HepG2 (cell line): Measurements from ENCODE around the gene KRTAP5-4. TPM values are rescaled to one million over a fixed set of nuclear protein-coding genes. Genes with fewer than 3 reads are reported as not detected.

Experiments
- AKAP8 ChIP-seq: sonication (generic); formaldehyde crosslinking; IDR thresholded peaks from 2 replicates; pipeline ENCODE4 v1.5.1; 2020; ENCODE audit warnings: mild to moderate bottlenecking, missing genetic modification reagents
- ATF7-NPFF ChIP-seq: sonication (generic); formaldehyde crosslinking; IDR thresholded peaks from 2 replicates; pipeline ENCODE4 v1.8.1; 2023; ENCODE audit warnings: mild to moderate bottlenecking, low read depth, missing genetic modification reagents, moderate library complexity
- CBX2 ChIP-seq, 2 experiments: fragments of 200-600 bp in 1 of 2; sonication (generic); formaldehyde crosslinking in 1 of 2; IDR thresholded peaks; 2 replicates each; pipeline versions ENCODE4 v1.7.0 to v1.8.1; 2018 to 2022; ENCODE audit warnings: low read depth in 2 of 2, low read length in 1 of 2, mild to moderate bottlenecking in 1 of 2, missing genetic modification reagents in 1 of 2
- EHMT2 ChIP-seq: fragments of 200-600 bp; sonication (generic); IDR thresholded peaks from 2 replicates; pipeline ENCODE4 v1.7.0; 2017; ENCODE audit warnings: antibody characterized with exemption, low read depth, low read length, borderline replicate concordance
- JUN ChIP-seq: sonication (generic); formaldehyde crosslinking; IDR thresholded peaks from 2 replicates; pipeline ENCODE4 v1.4.0; 2020; ENCODE audit warnings: mild to moderate bottlenecking, missing genetic modification reagents
- LCORL ChIP-seq, 2 experiments: fragments of 450-650 bp in 1 of 2; sonication (generic) in 1 of 2; formaldehyde crosslinking in 1 of 2; IDR thresholded peaks; 2 replicates each; pipeline versions ENCODE4 v1.5.0 to v1.6.1; 2017 to 2020; ENCODE audit warnings: antibody characterized with exemption in 1 of 2, missing genetic modification reagents in 1 of 2
- PCBP1 ChIP-seq: fragments of 200-400 bp; formaldehyde crosslinking; IDR thresholded peaks from 2 replicates; pipeline ENCODE4 v1.6.1; 2017; ENCODE audit warnings: mild to moderate bottlenecking, low read depth, low read length, borderline replicate concordance
- PCBP2 ChIP-seq: fragments of 200-400 bp; formaldehyde crosslinking; optimal IDR thresholded peaks from 2 replicates; pipeline ENCODE3; 2018; ENCODE audit warnings: low read length, low read depth; ENCODE audit not compliant: poor library complexity, severe bottlenecking
- POLR2AphosphoS2 ChIP-seq: IDR thresholded peaks from 2 replicates; pipeline ENCODE4 v1.6.1; 2011; ENCODE audit warnings: low read depth, low read length, improper control_type of control experiment
- POLR2G ChIP-seq: fragments of 200-400 bp; formaldehyde crosslinking; IDR thresholded peaks from 2 replicates; pipeline ENCODE4 v1.6.1; 2018; ENCODE audit warnings: mild to moderate bottlenecking, low read depth, low read length, moderate library complexity
- RBAK ChIP-seq: sonication (generic); formaldehyde crosslinking; IDR thresholded peaks from 2 replicates; pipeline ENCODE4 v1.5.1; 2020; ENCODE audit warnings: mild to moderate bottlenecking, missing genetic modification reagents
- RELA ChIP-seq: sonication (generic); formaldehyde crosslinking; IDR thresholded peaks from 2 replicates; pipeline ENCODE4 v1.4.0; 2020; ENCODE audit warnings: missing genetic modification reagents
- SIN3A ChIP-seq: IDR thresholded peaks from 2 replicates; pipeline ENCODE4 v1.6.1; 2011; ENCODE audit warnings: low read depth, mild to moderate bottlenecking, control low read depth, low read length, borderline replicate concordance
- YEATS2 ChIP-seq: sonication (generic); formaldehyde crosslinking; IDR thresholded peaks from 2 replicates; pipeline ENCODE4 v1.4.0; 2020; ENCODE audit warnings: missing genetic modification reagents, borderline replicate concordance
- ZBTB21 ChIP-seq: sonication (generic); formaldehyde crosslinking; IDR thresholded peaks from 2 replicates; pipeline ENCODE4 v1.4.0; 2020; ENCODE audit warnings: missing genetic modification reagents
- ZBTB7B ChIP-seq: sonication (generic); formaldehyde crosslinking; IDR thresholded peaks from 2 replicates; pipeline ENCODE4 v1.4.0; 2020; ENCODE audit warnings: missing genetic modification reagents
- ZFAT ChIP-seq: sonication (generic); formaldehyde crosslinking; conservative IDR thresholded peaks from 2 replicates; pipeline ENCODE4 v1.8.1; 2023; ENCODE audit warnings: missing genetic modification reagents, inconsistent platforms
- ZKSCAN8 ChIP-seq: IDR thresholded peaks from 2 replicates; pipeline ENCODE4 v1.6.1; 2016; ENCODE audit warnings: borderline replicate concordance, missing genetic modification reagents, missing compliant biosample characterization
- ZNF256 ChIP-seq: sonication (generic); formaldehyde crosslinking; conservative IDR thresholded peaks from 2 replicates; pipeline ENCODE4 v1.4.0; 2020; ENCODE audit warnings: missing genetic modification reagents
- ZNF354B ChIP-seq: sonication (generic); formaldehyde crosslinking; IDR thresholded peaks from 2 replicates; pipeline ENCODE4 v1.8.0; 2022; ENCODE audit warnings: mild to moderate bottlenecking, missing genetic modification reagents
- ZNF382 ChIP-seq: sonication (generic); formaldehyde crosslinking; IDR thresholded peaks from 2 replicates; pipeline ENCODE4 v1.5.0; 2020; ENCODE audit warnings: missing genetic modification reagents, mild to moderate bottlenecking, borderline replicate concordance
- ZNF530 ChIP-seq: sonication (generic); formaldehyde crosslinking; IDR thresholded peaks from 2 replicates; pipeline ENCODE4 v1.5.0; 2020; ENCODE audit warnings: low read depth, mild to moderate bottlenecking, missing genetic modification reagents
- ZNF557 ChIP-seq: sonication (generic); formaldehyde crosslinking; IDR thresholded peaks from 2 replicates; pipeline ENCODE4 v1.4.0; 2020; ENCODE audit warnings: missing genetic modification reagents
- ZNF598 ChIP-seq: sonication (generic); formaldehyde crosslinking; IDR thresholded peaks from 2 replicates; pipeline ENCODE4 v1.5.1; 2020; ENCODE audit warnings: mild to moderate bottlenecking, missing genetic modification reagents, borderline replicate concordance
- ZNF652 ChIP-seq: IDR thresholded peaks from 2 replicates; pipeline ENCODE4 v1.6.1; 2016; ENCODE audit warnings: low read depth, borderline replicate concordance
- ZNF879 ChIP-seq: sonication (generic); formaldehyde crosslinking; IDR thresholded peaks from 2 replicates; pipeline ENCODE4 v1.8.1; 2023; ENCODE audit warnings: missing genetic modification reagents
- polyA plus RNA-seq, 8 experiments: library from polyadenylated mRNA; depleted of rRNA in 3 of 8; stranded (reverse) in 7 of 8; unstranded in 1 of 8; fragments of >200 nt; fragmentation: Illumina TruSeq in 4 of 8; extraction: Trizol in 4 of 8; gene quantifications; 2 replicates each; pipeline versions ENCODE4 v1.2.1 to v1.2.3, GENCODE V29; 2011 to 2016; ENCODE audit warnings: low read depth in 4 of 8, missing spikeins in 1 of 8, mixed read lengths in 1 of 8; ENCODE audit not compliant: insufficient read depth in 1 of 8
- total RNA-seq, 5 experiments: library from RNA; depleted of rRNA; stranded (reverse); fragments of >200 nt; fragmentation: Illumina TruSeq; extraction: Trizol; gene quantifications; 2 replicates each; pipeline ENCODE4 v1.2.3, GENCODE V29; 2016; ENCODE audit warnings: low read depth in 1 of 5
- TF ChIP-seq, protein P1 (sequence below): fragments of 450-650 bp; IDR thresholded peaks from 2 replicates; pipeline ENCODE4 v1.6.1; 2017
- TF ChIP-seq, protein P2 (sequence below): sonication (generic); formaldehyde crosslinking; IDR thresholded peaks from 2 replicates; pipeline ENCODE4 v1.5.0; 2020; ENCODE audit warnings: mild to moderate bottlenecking, missing genetic modification reagents

KRTAP5-4 gene
- total and polyA plus RNA-seq, 2 of the 13 experiments (the other 11 are each of a cell fraction or from before 2014, with no cell fraction given) = not detected

DNA sequence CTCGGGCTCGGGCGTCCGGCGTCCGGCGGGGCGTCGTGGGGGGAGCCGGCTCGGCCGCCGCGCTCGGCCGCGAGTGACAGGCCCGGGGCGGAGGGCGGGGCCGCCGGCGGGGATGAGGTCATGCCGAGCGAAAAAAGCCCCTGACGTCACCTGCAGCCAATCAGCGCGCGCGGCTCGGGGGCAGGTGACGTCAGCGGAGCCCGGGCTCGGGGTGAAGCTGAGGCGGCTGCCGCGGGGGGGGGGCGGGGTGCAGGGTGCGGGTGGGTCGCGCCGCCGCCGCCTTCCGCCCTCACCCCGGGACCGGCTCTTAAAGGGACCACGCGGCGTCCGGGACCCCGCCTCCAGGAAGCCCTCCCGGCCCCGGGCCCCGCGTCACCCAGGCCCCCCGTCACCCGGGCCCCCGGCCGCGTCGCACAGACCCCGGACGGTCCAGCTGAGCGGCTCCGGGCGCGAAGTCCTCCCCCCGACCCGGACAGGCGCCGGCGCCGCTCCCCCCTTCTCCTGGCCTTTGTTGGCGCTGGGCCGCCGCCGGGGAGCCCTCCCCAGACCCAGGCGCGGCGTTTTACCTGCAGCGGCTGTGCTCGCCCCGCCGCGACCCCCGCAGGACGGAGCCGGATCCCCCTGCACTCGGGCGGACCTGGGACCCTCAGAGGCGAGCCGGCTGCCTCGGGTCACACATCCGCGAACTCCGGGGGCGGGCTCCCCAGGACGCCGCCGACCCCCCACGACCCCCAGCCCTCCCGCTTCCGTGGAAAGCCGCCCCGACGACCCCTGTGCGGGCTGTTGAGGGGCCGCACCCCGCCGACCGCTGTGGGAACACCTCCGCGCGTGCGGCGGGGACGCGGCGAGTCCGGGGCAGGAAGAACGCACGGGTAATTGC, 49.5 kb downstream of the KRTAP5-4 start, which contains the start of gene DUSP8 (continued):
- TF ChIP-seq, protein P1, sequence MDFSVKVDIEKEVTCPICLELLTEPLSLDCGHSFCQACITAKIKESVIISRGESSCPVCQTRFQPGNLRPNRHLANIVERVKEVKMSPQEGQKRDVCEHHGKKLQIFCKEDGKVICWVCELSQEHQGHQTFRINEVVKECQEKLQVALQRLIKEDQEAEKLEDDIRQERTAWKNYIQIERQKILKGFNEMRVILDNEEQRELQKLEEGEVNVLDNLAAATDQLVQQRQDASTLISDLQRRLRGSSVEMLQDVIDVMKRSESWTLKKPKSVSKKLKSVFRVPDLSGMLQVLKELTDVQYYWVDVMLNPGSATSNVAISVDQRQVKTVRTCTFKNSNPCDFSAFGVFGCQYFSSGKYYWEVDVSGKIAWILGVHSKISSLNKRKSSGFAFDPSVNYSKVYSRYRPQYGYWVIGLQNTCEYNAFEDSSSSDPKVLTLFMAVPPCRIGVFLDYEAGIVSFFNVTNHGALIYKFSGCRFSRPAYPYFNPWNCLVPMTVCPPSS = no peak
- TF ChIP-seq POLR2G (no peak), SIN3A (no peak), POLR2AphosphoS2 (no peak), ZBTB7B (0 out of 2 replicates have a peak, but pooled peaks have one; percentile 23), ZNF879 (CRISPR knock-in tag) (no peak), PCBP2 (no peak), RBAK (CRISPR knock-in tag) (no peak), RELA (CRISPR knock-in tag) (no peak), ZNF557 (no peak), JUN (peak; percentile 74), ZNF530 (CRISPR knock-in tag) (no peak), ATF7-NPFF (no peak), ZBTB21 (peak; percentile 81), ZNF382 (no peak), ZFAT (CRISPR knock-in tag) (no peak), PCBP1 (no peak), ZNF354B (no peak), ZKSCAN8 (no peak), LCORL (IDR thresholded peaks at IDR 0.05) (no peak), LCORL (CRISPR knock-in tag; IDR thresholded peaks at IDR 0.05) (no peak), ZNF598 (no peak), EHMT2 (no peak), AKAP8 (CRISPR knock-in tag) (no peak), YEATS2 (CRISPR knock-in tag) (no peak), CBX2 (IDR thresholded peaks at IDR 0.05; ENCODE audit: low read depth, low read length) (no peak), CBX2 (CRISPR knock-in tag; IDR thresholded peaks at IDR 0.05; ENCODE audit: low read depth) (no peak), ZNF256 (CRISPR knock-in tag) (no peak), ZNF652 (CRISPR knock-in tag) (no peak)
- TF ChIP-seq, protein P2, sequence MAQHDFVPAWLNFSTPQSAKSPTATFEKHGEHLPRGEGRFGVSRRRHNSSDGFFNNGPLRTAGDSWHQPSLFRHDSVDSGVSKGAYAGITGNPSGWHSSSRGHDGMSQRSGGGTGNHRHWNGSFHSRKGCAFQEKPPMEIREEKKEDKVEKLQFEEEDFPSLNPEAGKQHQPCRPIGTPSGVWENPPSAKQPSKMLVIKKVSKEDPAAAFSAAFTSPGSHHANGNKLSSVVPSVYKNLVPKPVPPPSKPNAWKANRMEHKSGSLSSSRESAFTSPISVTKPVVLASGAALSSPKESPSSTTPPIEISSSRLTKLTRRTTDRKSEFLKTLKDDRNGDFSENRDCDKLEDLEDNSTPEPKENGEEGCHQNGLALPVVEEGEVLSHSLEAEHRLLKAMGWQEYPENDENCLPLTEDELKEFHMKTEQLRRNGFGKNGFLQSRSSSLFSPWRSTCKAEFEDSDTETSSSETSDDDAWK (CRISPR knock-in tag) = no peak
